Activated T-cell treated with anti-CD3 and anti-CD28 coated beads, Interleukin-2, amount 50 U/mL, for 4 hours (primary cell): ENCODE measurements around the gene TEP1. TPM values are rescaled to one million over a fixed set of nuclear protein-coding genes. Genes with fewer than 3 reads are reported as not detected.
A peak's percentile ranks its signal among the peaks of the same experiment; 100 is the strongest.
"Not testable (repeated sequence)": the region's sequence is repeated elsewhere in the genome, so short reads cannot be mapped to it uniquely, and the experiment has no call there.

ENCODE experiments used
- ATAC-seq, 2 donors: fragments of 200-7000 bp; cut with Tn5 transposase; one replicate each; pipeline ENCODE4 v1.10.0; 2021
- DNase-seq: peaks from one replicate; pipeline ENCODE4 v3.0.0-alpha.2; 2020
- H3K27me3 Mint-ChIP-seq: one replicate; pipeline ENCODE4 v1.8.0; 2021; ENCODE audit warnings: low read depth, mixed read lengths
- H3K36me3 Mint-ChIP-seq: one replicate; pipeline ENCODE4 v1.8.0; 2022; ENCODE audit warnings: mixed read lengths; ENCODE audit not compliant: insufficient read depth
- H3K4me1 Mint-ChIP-seq: one replicate; pipeline ENCODE4 v1.8.0; 2021; ENCODE audit warnings: low read depth, mixed read lengths
- H3K4me3 Mint-ChIP-seq: one replicate; pipeline ENCODE4 v1.8.0; 2021; ENCODE audit warnings: mild to moderate bottlenecking, moderate library complexity, mixed read lengths
- H3K9me3 Mint-ChIP-seq: one replicate; pipeline ENCODE4 v1.8.0; 2021; ENCODE audit warnings: mixed read lengths
- total RNA-seq, 3 donors: library from RNA; stranded (reverse); gene quantifications; one replicate each; pipeline ENCODE4 v1.2.1, GENCODE V29; 2021

Gene TEP1
- total RNA-seq, 3 donors from 2014 or later = 14.7 to 21.7 (median 19.3) TPM

DNA sequence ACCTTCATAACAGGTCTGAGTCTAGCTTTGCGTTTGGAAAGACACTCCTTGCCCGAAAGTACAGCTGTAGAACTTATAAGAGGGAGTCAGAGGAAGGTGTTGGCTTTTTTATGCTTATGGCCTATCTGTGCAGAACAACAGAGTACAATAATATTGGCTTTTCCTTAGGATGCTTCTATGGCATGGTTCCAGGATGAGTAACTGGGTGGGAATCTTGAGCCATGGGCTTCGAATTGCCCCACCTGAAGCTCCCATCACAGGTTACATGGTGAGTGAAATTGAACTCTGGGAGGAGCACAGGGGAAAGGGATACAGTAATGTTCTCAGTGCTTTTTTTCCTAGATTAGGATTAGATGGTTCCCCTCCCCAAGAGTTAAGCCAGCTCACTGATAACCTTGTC lies 56.9 kb downstream of the TEP1 start:
- no peak overlapping the region for H3K4me3 Mint-ChIP-seq
- ATAC-seq (no peak), DNase-seq (no peak)
- peaks cover 2% of the 10 kb centered on the region for H3K4me1 Mint-ChIP-seq
- peaks cover 41% of the 10 kb centered on the region for H3K36me3 Mint-ChIP-seq
- H3K9me3 Mint-ChIP-seq = no peaks in the 10 kb centered on the region
- H3K27me3 Mint-ChIP-seq = no peaks in the 10 kb centered on the region

DNA sequence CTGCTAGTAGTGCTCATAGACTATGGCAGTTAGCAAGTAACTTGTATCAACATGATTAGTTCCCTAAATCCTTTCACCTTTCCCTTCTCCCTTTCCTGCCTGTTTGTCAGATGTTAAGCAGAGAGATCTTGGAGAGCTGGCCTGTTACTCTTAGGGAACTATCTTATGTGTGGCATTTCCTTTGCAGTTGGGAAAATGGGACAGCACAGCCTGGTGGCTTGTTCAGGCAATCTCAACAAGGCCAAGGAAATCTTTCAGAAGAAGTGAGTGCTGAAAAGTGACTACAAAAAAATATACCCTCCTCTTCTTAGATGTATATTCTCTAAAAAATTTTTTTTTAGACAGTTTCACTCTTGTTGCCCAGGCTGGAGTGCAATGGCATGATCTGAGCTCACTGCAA lies 62.4 kb downstream of the TEP1 start:
- ATAC-seq (no peak), DNase-seq (no peak)
- no peaks in the 10 kb centered on the region for H3K9me3 Mint-ChIP-seq
- H3K4me1 Mint-ChIP-seq = no peaks in the 10 kb centered on the region
- no peak overlapping the region for H3K4me3 Mint-ChIP-seq
- peaks cover 27% of the 10 kb centered on the region for H3K36me3 Mint-ChIP-seq
- H3K27me3 Mint-ChIP-seq = no peaks in the 10 kb centered on the region

DNA sequence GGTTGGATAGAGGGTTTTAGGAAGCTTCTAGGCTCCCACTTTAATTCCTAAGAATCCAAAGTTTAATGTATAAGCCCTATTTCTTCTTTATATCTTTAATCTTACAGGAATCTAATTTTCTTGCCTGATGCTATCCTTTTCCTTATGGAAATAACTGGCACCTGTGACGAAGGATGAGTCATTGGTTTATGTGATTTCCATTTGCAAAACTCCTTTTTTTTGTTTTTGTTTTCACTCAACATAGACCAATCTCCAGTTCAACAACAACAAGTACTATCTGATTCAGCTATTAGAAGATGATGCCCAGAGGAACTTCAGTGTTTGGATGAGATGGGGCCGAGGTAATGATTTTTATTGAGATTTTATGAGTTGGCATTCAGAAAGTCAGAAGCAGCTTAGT lies 63.0 kb downstream of the TEP1 start:
- peaks cover 27% of the 10 kb centered on the region for H3K36me3 Mint-ChIP-seq
- H3K27me3 Mint-ChIP-seq = no peaks in the 10 kb centered on the region
- peaks cover 2% of the 10 kb centered on the region for H3K4me1 Mint-ChIP-seq
- no peak overlapping the region for H3K4me3 Mint-ChIP-seq
- DNase-seq (no peak), ATAC-seq (no peak)
- H3K9me3 Mint-ChIP-seq = no peaks in the 10 kb centered on the region

DNA sequence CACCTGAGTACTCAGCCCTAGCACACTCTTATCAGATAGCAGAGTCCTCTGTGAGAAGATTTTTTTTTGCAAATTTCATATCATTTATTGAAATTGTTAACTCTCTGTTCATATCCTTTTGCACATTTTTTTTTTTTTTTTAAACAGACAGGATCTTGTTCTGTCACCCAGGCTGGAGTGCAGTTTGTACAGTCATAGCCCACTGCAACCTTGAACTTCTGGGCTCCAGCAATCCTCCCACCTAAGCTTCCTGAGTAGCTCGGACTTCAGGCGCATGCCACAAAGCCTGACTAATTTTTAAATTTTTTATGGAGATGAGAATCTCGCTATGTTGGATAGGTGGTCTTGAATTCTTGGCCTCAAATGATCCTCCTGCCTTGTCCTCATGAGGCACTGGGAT lies 65.6 kb downstream of the TEP1 start:
- Mint-ChIP-seq H3K27me3 (no peaks in the 10 kb centered on the region), H3K4me3 (no peak overlapping the region), H3K36me3 (peaks cover 22% of the 10 kb centered on the region), H3K9me3 (no peaks in the 10 kb centered on the region), H3K4me1 (peaks cover 10% of the 10 kb centered on the region)
- DNase-seq (no peak), ATAC-seq (no peak)

DNA sequence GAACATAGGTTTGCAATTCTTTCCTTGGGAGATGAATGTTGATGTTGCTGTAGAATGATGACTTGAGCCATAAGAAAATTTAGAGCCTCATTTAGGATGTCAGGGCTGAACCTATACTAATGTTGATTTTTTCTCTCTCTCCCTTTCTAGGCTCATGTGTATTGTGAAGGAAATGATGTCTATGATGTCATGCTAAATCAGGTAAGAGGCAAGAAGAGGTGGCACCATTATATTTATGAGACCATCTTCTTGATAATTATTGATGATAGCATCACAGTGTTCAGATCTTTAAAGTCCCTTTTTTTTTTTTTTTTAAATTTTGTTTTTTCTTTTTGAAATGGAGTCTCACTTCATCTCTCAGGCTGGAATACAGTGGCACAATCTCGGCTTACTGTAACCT lies 66.6 kb downstream of the TEP1 start:
- Mint-ChIP-seq H3K36me3 (peaks cover 18% of the 10 kb centered on the region), H3K4me1 (peaks cover 10% of the 10 kb centered on the region), H3K4me3 (no peak overlapping the region), H3K27me3 (no peaks in the 10 kb centered on the region), H3K9me3 (no peaks in the 10 kb centered on the region)
- no peak for ATAC-seq
- DNase-seq = no peak

DNA sequence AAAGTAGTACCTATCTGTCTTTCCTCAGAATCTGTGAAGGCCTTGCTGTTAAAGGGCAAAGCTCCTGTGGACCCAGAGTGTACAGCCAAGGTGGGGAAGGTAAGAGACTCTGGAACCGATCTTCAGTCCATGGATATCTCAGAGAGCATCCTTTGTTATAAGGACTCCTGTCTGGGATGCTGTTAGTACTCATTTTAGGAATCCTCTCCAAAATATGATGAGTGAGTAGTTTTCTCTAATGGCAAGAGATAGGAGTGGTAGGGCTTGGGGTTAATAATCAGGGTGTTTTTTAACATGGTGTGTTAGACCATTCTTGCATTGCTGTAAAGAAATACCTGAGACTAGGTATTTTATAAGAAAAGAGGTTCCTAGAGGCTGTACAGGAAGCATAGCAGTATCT lies 67.9 kb downstream of the TEP1 start:
- ATAC-seq (no peak), DNase-seq (no peak)
- Mint-ChIP-seq H3K27me3 (no peaks in the 10 kb centered on the region), H3K9me3 (no peaks in the 10 kb centered on the region), H3K4me3 (no peak overlapping the region), H3K4me1 (peaks cover 10% of the 10 kb centered on the region), H3K36me3 (peaks cover 14% of the 10 kb centered on the region)

DNA sequence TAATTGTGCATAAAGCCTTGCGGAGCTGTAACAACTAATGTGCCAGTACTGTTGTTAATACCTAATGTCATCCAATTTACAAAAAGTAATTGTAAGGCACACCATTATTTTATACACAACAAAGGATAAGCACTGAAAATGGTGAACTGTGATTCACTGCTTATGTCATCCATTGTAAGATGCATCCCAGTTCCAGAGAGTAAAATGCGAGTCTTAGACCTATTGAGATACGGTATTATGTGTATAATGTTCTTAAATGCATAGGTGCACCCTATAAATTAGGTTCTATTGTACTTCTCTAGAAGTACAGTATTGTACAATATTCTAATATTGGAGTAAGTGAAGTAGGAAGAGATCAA lies 69.5 kb downstream of the TEP1 start:
- H3K9me3 Mint-ChIP-seq = no peaks in the 10 kb centered on the region
- DNase-seq (no peak), ATAC-seq (no peak)
- no peaks in the 10 kb centered on the region for H3K27me3 Mint-ChIP-seq
- H3K36me3 Mint-ChIP-seq = peaks cover 9% of the 10 kb centered on the region
- H3K4me1 Mint-ChIP-seq = peaks cover 10% of the 10 kb centered on the region
- peak overlapping the region; percentile 92 for H3K4me3 Mint-ChIP-seq

DNA sequence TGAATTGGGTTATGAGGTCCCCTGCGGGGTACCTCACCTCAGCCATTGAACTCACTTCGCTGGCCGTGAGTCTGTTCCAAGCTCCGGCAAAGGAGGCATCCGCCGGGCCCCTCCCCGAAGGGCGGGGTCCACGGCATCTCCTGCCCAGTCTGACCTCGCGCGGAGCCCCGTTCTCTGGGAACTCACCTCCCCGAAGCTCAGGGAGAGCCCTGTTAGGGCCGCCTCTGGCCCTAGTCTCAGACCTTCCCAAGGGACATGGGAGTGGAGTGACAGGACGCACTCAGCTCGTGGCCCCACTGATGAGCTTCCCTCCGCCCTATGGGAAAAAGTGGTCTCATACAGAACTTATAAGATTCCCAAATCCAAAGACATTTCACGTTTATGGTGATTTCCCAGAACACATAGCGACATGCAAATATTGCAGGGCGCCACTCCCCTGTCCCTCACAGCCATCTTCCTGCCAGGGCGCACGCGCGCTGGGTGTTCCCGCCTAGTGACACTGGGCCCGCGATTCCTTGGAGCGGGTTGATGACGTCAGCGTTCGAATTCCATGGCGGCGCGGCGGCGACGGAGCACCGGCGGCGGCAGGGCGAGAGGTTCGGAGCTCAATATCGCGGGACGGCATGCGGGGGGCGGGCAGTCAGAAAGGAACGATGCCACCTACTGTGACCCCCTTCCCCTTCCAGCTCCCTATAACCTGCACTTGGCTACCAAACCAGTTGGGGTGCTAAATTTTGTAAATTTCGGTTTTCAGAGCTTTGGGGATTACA lies 70.0 kb downstream of the TEP1 start, which contains the start of gene PARP2:
Gene PARP2, plus strand, starts transcription at position 544 of the 770 bp plus-strand sequence. Its CDS starts 7 bp downstream, at position 551.
- H3K4me1 Mint-ChIP-seq = peaks cover 10% of the 10 kb centered on the region
- no peaks in the 10 kb centered on the region for H3K27me3 Mint-ChIP-seq
- H3K4me3 Mint-ChIP-seq = peak within 1 kb of the TSS; percentile 92
- peak; percentile 92 to 95 for ATAC-seq
- no peaks in the 10 kb centered on the region for H3K9me3 Mint-ChIP-seq
- DNase-seq = peak; percentile 85
- H3K36me3 Mint-ChIP-seq = peaks cover 8% of the 10 kb centered on the region

DNA sequence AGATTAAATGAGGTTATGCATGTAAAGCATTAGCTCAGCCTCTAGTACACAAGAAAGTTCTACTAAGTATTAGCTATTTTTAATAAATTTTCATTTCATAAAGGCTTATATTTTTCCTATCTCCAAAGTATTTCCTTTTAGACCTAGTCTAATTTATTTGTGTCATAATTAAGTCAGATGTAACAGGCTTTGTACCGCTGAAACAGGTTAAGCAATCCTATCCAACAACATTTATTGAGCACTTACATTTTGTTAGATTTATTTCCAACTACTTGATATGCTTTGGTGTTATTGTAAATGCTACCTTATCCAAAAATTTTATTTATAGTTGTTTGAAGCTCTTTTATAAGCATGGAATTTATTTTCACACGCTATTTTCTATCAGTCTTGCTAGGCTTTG lies 71.7 kb downstream of the TEP1 start:
- DNase-seq = no peak
- no peak for ATAC-seq
- peaks cover 10% of the 10 kb centered on the region for H3K4me1 Mint-ChIP-seq
- H3K9me3 Mint-ChIP-seq = no peaks in the 10 kb centered on the region
- no peaks in the 10 kb centered on the region for H3K27me3 Mint-ChIP-seq
- H3K36me3 Mint-ChIP-seq = peaks cover 6% of the 10 kb centered on the region
- no peak overlapping the region for H3K4me3 Mint-ChIP-seq

DNA sequence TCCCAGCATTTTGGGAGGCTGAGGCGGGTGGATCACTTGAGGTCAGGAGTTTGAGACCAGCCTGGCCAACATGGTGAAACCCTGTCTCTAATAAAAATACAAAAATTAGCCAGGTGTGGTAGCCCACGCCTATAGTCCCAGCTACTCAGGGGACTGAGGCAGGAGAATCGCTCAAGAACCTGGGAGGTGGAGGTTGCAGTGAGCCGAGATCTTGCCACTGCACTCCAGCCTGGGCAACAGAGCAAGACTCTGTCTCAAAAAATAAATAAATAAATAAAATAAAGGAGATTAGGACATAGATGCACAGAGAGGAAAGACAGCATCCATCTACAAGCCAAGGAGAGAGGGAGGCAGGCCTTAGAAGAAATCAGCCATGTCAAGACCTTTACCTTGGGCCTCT lies 72.3 kb downstream of the TEP1 start:
- not testable (repeated sequence) for H3K27me3 Mint-ChIP-seq, H3K36me3 Mint-ChIP-seq, ATAC-seq, H3K4me3 Mint-ChIP-seq, H3K9me3 Mint-ChIP-seq, DNase-seq
- H3K4me1 Mint-ChIP-seq = peaks cover 10% of the 10 kb centered on the region

DNA sequence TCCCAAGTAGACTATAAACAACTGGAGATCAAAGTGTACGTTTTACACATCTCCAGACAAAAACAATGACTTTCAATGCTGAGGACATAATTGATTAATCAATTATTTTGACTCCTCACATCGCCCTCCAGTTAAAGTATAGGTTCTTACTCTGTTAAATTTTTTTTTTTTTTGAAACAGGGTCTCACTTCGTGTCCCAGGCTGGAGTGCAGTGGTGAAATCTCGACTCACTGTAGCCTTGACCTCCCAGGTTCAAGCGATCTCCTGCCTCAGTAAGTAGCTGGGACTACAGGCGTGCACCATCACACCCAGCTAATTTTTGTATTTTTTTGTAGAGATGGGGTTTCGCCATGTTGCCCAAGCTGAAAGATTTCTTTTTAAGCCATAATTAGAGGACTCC lies 79.3 kb downstream of the TEP1 start:
- no peak for ATAC-seq
- Mint-ChIP-seq H3K36me3 (peaks cover 2% of the 10 kb centered on the region), H3K27me3 (no peaks in the 10 kb centered on the region), H3K9me3 (no peaks in the 10 kb centered on the region), H3K4me3 (peak overlapping the region; percentile 96), H3K4me1 (peaks cover 23% of the 10 kb centered on the region)
- no peak for DNase-seq

DNA sequence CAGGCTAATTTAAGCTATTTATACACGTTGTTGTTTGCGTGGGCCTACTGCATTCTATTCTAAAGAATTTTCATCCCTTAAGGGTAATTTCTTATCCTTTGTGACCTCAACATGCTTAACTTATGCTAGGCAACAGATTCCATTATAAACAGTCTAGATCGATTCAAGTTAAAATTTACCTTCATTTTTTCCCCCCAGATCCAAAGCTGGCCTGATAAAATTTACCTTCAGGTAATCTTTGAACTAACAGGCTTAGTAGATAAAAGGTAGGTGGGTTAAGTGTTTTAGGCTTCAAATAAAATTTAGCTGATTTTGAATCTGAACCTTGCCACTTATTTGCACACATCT lies 79.8 kb downstream of the TEP1 start:
- H3K36me3 Mint-ChIP-seq = peaks cover 2% of the 10 kb centered on the region
- H3K4me3 Mint-ChIP-seq = peak overlapping the region; percentile 96
- H3K9me3 Mint-ChIP-seq = no peaks in the 10 kb centered on the region
- H3K4me1 Mint-ChIP-seq = peaks cover 23% of the 10 kb centered on the region
- ATAC-seq (no peak), DNase-seq (no peak)
- no peaks in the 10 kb centered on the region for H3K27me3 Mint-ChIP-seq

DNA sequence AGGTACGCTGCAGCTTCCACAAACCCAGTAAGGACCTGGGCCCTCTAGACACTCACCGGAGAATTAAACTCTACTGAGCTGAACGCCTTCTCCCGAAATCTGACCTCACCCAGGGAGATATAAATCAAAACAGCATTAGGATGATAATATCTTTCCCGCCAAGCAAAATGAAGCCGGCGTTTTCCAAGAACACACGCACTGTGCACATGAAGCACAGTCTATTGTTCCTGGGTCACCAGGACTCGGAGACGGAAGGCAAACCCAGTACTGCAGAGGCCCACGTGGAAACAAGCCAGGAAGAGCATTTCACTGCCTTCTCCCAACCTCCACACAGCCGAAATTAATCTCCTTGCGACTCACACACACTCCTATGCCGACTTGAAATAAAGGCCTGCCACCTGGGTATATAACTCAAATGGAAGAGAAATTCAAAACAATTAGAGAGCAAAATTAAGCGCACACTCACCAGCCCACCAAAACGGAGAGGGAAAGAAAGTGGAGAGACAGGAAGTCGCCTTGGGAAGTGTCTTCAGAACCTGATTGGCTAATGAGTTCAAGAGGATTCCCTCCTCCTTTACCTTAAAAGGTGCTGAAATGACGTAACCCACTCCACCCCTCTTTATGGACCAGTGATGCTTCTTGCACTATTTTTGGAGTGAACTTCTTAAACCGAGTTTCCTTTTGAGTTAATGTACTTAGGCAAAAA lies 80.4 kb downstream of the TEP1 start, which contains the start of gene CCNB1IP1:
Gene CCNB1IP1, minus strand, starts transcription at position 492 of the 706 bp plus-strand sequence. CDS start 16,756 bp downstream, outside the sequence.
- ATAC-seq = peak; percentile 100
- Mint-ChIP-seq H3K4me3 (peak within 1 kb of the TSS; percentile 96), H3K4me1 (peaks cover 25% of the 10 kb centered on the region), H3K36me3 (peaks cover 2% of the 10 kb centered on the region), H3K9me3 (no peaks in the 10 kb centered on the region), H3K27me3 (no peaks in the 10 kb centered on the region)
- peak; percentile 31 for DNase-seq

DNA sequence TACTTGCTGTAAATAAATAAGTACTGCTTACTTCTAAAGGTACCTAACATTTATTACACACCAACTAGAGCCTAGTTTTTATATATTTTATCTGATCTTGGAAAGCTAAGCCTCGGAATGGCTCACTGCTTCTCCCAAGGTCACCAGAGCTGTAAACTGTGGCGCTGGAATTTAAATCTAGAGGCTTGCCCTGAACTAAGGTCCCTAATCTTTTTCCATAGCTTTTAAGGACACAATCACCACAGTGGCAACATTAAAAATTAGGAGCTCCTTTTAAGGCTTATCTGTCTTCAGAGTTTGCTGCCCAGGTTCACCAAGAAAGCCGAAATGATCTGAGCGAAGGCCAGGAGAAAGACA lies 80.9 kb downstream of the TEP1 start:
- ATAC-seq = no peak
- Mint-ChIP-seq H3K4me3 (peak overlapping the region; percentile 96), H3K27me3 (no peaks in the 10 kb centered on the region), H3K9me3 (no peaks in the 10 kb centered on the region), H3K4me1 (peaks cover 30% of the 10 kb centered on the region), H3K36me3 (peaks cover 2% of the 10 kb centered on the region)
- no peak for DNase-seq

DNA sequence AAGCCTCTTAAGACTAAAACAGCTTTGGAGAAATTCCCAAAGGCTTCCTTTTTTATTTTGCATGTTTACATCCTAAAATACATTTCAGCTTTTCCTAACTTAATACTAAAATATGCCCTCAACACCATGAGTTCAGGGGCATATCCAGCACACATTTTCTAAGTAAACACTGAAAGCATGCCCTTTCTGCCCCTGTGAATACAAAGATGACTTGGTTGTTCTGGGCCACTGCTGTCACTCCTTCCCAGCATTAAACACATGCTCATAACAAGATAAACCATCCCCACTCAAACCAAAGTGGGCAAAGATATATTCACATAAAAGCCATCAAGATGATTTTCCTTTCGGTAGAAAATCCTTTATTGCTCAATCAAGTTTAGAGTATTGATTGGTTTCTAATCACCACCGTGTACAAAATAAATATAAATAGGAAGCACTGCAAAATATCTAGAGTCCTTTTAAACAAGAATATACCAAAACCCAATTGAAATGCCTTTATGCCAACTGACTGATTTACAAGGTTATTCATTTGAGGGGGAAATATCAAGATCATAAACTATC lies 82.2 kb downstream of the TEP1 start:
- DNase-seq = no peak
- Mint-ChIP-seq H3K4me1 (peaks cover 32% of the 10 kb centered on the region), H3K4me3 (peak overlapping the region; percentile 47), H3K9me3 (no peaks in the 10 kb centered on the region), H3K27me3 (no peaks in the 10 kb centered on the region), H3K36me3 (peaks cover 2% of the 10 kb centered on the region)
- ATAC-seq = no peak
